ENCODE results near the gene ZBED2.

The ZBED2 gene

DNA sequence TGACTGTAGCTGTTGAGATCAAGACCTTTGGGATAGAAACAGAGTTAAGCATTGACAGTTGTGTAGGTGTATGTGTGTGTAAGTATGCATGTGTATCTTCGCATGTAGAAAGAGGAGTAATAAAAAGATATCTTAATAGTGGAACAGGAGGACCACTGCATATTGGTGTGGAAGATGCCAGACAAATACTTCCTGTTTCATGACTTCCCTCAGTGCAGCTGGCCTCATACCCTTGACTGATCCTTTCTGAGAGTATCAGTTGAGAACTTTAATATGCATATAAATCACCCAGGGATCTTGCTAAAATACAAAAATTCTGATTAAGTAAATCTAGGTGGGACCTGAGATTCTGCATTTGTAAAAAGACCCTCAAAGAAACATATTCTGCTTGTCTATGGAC, 8.5 kb upstream of the ZBED2 start:
- DNase-seq: no peak

DNA sequence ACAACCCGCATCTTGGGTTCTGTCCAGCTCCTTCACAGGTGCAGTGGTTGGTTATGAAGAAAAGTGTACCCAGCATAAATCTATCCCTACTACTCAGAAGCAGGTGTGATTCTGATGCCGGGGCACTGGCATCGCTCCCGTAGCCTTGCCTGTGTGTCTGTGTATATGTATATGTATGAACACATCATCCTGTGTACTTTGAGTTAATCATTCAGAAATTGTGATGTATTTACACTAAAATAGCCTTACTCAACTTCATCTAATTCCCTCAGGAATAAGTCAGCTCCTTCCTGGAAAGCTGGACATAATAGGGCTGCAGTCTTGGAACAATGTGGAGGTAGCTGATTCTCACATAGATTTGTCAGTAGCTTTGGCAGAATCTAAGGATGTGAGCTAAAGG, 6.7 kb upstream of the ZBED2 start:
- no peak for DNase-seq

DNA sequence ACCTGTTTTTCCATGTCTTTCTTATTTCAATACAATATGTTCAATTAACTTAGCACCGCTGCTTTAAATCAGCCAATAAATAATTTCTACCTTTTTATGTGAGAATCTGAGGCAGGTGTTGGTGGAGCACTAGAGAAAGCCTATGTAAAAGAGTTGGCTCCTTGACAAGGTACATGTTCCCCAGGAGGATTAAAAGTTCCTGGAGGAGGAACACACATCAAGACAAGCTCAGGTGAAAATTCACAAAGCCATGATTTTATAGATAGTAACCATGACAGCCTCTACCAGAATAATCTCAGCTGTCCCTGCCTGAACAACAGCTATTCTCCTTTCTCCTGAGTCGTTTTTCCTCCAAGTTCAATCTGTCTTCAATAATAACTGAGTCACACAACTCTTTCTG, 3.4 kb upstream of the ZBED2 start:
- no peak for DNase-seq

DNA sequence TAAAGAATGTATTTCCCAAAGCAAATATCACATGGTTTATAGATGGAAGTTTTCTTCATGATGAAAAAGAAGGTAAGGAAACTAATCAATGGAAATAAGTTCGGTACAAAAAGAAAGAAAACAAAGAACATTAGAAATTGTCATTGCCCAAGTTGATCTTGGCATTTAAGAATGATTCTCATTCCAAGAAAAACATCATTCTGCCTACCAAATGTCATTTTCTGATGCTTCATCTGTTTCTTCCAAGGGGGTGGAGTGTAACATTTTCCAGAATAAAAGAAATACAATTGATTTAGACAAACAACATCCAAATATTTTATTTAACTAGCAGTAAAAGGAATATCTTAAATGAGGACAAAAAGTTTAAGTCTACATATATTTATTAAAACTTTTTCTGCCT, 3.0 kb upstream of the ZBED2 start:
- no peak for DNase-seq

DNA sequence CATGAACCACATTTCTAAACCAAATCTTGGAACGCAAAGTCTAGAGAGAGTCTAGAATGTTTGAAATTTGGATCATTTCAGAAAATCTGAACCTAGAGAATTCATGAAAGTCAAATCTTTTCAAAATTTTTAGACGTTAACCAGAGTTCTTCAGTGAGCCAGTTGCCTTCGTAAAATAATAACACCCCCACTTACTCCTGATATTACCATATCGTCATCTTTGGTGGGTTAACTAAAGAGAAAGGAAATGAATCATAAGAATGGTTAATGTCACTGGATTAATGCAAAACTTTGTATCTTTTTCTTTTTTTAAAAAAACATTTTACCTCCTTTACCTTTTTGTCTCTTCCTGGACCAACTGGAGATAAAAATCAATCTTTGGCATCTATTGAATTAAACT, 1.2 kb upstream of the ZBED2 start:
- DNase-seq: no peak

DNA sequence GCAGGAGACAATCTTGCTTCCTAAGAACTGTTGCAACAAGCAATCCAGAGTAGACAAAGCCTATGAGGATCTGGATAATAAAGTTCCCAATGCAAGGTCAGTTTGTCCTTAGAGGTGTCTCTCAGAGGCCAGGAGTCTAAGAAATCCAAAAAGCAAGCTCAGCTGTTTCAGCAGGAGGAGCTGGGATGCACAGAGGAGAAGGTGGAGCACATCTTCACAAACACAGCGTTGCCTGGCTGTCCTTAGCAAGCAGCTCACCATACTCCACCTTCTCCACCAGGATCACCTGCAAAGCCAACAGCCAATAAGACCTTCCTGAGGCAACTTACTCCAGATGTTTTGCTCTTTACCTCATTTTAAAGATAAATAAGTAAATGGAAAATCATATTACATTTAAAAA, 365 bp downstream of the ZBED2 start:
- no peak for DNase-seq

DNA sequence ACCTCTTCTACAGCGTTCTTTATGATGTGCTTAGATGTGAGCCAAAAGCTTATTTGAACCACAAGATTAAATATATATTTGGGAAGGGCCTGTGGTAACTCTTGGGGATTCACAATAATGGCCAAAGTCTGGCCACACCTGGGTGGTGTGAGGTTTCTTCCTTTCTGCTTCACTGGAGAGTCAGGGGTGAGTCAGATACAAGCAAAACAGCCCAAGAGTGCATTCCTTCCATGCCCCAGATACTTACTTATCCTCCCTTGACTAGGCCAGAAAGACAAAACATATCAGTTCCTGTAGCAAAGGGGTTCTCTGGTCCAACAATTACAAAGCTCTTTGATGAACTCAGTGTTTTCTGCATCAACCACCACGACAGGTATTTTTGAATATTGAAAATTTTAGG, 941 bp downstream of the ZBED2 start:
- no peak for DNase-seq

DNA sequence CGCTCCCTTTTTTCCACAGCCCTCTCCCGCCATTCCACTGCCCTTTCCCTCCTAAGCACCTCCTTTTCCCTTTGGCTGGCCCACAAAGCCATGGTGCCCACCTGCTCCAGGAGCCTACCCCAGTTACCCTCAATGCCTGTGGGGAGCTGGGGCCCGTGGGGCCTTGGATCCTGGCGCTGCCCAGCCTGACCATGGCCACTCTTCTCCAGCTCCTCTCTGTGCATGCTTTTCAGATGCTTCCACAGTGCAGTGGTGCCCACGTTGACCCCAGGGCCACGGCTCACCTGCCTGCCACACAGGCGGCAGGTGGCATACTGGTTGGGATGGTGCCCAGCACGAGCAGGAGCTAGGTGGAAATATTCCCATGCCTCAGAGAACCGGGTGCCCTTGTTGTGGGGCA, 1.5 kb downstream of the ZBED2 start:
- DNase-seq: no peak

DNA sequence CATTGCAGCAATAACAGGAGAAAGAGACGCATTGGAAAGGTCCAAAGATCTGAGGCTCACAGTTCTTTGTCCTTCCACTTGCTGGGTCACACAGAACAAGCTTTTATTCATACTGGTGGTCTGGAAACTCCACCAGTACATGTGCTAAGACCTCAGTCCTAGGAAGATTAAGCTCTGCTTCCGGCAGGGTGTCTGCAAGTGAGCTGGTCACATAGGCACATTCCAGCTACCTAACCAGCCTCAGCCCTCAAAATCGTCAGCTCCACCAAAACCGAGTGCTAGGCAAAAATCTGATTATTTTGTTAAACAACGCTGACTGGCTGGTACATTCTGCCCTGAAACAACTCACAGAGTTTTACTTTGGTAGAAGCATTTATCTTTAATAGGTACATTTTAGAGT, 2.2 kb downstream of the ZBED2 start:
- DNase-seq: no peak

DNA sequence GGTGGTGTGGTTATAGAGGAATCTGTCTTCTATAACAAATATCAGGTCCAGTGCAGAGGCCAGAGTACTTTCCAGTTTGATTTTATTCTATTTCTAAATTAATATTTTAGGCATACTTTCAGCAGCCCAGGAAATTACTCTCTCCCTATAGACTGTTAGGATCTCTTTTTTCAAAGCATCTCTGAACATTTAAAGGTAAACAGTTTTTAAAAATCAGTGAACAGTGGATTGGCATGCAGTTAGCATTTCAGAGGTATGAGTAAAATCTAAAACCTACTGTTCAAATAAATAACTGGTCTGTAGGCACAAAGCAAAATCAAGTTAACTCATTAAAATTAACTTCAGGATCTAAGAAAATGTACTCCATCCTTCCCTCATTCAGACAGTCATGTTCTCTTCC, 3.0 kb downstream of the ZBED2 start:
- no peak for DNase-seq

DNA sequence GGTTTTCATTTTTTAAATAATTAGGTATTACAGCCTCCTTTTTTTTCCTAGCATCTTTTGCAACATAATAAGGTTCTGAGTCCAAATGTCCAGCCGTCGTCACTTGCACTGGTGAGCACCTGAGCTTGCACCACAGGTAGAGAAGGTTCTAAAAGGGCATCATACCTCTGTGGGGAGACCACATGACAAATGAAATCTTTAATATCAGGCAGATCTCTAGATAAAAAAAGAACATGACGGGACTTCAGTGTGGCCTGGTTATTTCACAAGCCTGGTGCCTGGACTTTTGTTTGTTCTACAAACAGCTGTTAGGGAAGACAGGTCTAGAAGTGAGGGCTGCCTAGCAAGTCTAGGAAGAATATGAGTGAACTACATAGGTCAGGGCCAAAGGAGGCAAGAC, 3.6 kb downstream of the ZBED2 start:
- no peak for DNase-seq

DNA sequence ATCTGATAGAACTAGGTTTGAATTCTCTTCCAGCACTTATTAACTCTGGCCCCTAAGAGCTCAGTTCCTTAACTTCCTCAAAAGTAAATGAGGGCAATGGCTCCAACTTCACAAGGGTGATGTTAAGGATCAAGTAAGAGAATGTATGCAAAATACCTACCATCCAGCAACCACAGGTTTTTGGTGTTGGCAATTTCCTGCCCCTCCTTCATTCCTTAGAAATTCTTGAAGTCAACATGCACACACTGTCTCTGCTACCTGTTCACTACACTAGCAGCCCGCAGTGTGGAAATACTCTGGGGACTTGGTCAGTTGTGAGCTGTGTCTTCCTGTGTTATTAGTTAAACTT, 5.0 kb downstream of the ZBED2 start:
- no peak for DNase-seq

DNA sequence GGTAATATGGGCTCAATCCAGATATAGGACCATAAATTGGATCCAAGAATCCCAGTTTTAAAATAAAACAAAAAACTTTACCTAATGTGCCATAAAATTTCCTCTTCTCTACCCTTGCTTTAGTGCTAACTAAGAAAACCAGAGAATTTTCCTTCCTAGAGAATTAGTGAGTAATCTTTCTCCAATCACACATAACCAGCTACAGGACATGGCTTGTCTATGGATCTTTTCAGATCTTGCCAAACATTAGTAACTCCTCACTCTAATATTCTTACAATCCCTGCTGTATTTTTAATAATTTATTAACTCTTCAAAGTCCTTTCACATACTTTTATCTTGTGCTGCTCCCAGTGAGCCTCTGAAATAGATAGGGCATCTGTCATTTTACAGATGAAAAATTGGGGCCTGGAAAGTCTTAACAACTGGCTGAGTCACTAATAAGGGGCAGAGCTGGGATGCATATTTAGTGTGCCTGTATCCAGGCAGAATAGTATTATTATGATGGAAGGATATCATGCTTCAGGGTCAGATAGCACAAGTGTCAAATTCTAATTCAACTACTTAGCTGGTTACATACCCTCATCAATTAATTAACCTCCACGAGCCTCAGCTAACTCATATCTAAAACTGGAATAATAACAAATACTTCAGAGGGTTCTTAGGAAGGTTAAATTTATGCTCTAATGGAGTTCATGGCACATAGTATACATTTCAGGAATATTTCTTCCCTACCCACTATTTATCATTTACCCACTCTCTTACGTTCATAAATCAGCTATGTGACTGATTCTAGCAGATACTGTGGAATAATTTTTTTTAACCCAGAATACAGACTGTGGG, 5.6 kb downstream of the ZBED2 start:
- DNase-seq: no peak

DNA sequence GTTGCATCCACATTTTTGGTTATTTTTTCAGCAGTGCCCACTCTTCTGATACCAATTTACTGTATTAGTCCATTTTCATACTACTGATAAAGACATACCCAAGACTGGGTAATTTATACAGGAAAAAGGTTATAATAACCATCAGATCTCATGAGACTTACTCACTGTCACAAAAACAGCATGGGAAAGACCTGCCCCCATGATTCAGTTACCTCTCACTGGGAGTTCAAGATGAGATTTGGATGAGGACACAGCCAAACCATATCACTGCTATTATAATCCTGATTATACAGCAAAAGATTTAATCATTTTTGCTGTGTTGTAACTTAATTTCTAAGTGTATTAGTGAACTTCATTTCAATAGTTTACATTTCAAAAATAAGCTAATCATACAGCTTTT, 6.6 kb downstream of the ZBED2 start:
- DNase-seq: no peak

DNA sequence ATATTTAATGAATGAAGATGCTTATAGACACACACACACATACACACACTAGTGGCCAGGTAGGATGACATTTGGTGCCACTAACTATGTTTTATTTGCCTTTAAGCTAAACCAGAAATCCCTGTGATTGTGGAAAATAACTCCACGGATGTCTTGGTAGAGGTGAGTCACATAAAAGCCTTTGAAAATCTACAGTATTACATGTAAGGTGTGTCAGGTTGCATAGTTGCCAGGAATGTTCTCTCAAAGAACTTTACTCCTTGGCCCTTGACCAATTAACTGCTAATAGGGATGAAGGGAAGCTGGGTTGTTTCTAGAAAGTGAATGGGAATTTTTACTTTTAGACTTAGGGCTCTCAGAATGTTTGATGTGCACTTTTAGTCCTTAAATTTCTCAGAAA, 9.9 kb downstream of the ZBED2 start:
- no peak for DNase-seq

DNA sequence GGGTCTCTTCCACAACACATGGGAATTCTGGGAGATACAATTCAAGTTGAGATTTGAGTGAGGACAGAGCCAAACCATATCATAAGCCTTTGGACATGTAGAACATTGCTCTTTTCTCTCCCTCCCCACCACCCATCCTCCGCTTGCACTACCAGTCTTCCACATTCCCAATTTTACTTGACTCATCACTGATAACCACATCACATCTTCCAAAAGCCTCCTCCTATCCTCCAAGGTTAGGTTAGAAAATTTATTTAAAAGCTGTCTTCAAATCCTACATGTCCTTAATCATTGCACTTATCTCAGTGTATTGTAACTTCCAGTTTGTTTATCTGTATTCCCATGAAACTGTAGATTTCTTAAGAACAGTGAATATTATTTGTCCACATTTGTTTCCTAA, 10.4 kb downstream of the ZBED2 start:
- DNase-seq: no peak

DNA sequence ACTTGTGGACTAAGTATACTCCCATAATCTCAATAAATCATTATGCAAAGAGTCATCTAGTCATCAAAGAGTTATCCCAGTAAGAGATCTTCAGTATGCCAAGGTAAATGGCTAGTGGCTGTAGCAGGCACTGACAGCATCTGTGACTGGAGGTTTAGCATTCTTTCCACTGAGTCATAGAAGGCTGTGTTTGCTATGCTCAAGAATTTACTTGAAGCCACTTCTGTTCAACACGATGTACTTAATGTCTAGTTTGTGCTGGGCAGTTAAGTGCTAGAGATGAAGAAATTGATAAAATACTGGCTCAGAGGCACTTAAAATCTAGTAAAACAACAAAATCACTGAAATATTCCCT, 13.0 kb downstream of the ZBED2 start:
- no peak for DNase-seq

DNA sequence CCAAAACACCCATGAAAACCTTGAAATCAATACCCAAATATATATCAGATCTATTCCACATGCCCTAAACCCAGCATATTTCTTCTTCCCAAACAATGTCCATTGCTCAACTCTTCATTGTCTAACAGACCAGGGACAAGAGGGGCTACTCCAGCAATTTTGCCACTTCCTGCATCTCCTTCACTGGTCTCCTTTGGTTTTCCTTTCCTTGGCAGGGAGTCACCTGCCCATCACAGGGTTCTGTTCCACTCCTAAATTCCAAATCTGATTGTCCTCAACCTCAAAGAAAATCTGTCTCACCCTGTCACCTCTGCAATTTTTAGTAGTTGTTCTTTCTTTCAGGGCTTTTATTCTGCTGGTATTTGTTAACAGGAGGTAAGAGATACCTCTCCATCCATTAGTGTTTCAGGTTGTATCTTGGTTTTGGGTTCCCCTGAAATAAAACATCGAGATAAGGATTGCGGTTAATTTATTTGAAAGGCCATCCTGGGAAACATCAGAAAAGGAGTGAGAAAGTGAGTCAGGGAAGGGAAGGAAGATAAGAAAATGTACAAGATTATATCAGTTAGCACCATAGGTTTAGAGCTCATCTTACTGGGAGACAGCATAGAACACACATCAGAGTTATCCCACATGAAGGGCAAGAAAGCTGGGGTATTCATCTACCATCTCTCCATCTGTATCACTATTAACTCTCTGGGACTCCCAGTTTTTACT, 13.6 kb downstream of the ZBED2 start:
- DNase-seq: no peak

DNA sequence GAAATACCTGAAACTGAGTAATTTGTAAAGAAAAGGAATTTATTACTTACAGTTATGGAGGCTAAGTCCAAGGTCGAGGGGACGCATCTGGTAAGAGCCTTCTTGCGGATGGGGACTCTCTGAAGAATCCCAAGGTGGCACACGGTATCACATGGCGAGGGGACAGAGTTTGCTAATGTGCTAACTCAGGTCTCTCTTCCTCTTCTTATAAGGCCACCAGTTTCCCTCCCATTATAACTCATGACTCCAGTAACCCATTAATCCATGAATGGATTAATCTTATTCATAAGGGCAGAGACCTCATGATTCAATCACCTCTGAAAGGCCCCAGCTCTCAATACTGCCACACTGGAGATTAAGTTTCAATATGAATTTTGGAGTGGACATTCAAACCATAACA, 15.7 kb downstream of the ZBED2 start:
- no peak for DNase-seq

DNA sequence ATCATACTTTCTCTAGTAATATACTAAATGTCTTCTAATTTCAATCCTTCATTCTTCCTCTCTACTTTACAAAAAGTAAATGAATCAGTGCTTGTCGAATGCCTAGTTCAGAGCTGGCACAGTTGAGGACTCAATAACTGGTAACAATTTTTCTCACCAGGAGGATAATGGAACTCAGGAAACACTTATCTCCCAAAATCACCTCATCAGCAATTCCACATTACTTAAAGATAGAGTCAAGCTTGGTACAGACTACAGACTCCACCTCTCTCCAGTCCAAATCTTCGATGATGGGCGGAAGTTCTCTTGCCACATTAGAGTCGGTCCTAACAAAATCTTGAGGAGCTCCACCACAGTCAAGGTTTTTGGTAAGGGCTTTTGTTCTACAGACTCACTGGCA, 16.3 kb downstream of the ZBED2 start:
- DNase-seq: no peak

DNA sequence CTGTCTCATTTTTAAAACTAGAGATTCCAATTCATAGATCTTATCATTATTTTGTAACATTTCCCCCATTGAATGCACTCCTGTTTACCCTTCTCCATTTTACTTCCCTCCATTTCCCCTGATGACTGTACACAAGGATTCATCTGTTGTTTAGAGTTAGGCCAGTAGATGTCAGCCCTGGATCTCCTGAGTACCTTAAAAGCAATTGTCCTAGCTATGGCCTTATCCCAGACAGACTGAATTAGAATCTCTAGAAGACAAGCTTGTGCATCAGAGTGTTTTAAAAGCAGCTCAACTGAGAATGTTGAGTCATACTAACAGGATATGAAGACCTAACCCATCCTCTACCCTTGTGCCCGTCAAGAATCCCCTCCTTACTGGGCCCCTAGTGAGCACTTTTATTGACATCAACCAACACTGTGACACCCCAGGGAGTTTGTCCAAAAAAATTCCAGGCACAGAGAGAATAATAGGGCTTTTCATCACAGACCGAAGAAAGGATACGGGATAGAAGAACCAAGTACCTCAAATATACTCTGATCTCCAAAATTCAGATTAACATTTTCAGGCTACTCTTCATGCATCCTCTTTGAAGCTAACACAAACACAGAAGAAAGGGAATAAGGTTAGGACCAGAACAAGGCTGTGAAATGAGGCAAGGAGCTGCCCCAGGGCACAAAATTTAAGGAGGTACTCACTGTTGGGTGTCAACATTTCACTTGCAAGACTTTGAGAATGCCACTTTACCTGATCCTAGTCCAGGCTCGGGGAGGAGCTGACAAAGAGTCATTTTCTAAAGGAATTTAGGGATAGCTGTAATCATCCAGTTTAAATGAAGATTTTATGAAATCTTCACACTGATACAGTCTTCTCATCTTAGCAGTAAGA, 17.1 kb downstream of the ZBED2 start:
- DNase-seq: peak; percentile 10

DNA sequence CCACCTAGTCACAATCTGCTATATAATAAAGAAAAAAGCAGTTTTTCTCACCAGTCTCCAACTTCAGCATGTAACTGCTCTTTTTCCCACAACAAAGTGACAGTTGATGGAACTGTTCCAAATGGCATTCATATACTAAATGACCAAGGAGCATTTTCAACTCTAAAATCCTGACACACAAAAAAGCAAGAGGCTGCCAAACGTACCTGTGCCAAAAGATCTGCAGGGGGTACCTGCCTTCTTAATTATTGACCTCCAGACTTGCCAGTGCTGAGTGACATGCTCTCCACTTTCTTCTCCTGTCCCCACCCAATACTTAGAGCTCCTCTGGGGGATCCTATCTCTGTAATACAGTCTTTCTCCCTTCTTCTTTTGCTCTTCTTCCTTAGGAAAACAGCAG, 18.0 kb downstream of the ZBED2 start:
- DNase-seq: no peak

DNA sequence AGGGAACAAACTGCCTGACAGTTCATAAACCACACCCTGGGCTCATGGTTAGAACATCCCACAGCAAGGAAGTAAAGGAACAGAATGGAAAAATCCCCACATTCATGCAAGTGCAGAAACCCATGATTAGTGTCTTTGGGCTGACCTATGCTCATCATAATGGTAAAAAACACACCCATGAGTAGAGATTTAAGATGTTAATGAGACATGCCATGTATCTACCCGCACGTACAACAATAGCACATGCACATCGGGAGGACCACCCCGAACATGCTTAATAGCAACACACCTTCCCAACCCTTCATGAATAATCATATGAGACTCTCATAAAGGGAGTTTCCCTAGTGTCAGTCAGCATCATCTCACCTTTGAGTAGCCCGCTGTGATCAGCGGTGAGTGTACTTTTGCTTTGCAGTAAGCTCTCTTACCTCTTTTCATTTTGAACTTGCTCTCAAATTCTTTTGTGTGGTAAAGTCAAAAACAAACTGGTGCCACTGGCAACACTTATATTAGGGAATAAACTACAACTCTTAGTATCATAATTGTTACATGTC, 23.2 kb downstream of the ZBED2 start:
- DNase-seq: no peak

DNA sequence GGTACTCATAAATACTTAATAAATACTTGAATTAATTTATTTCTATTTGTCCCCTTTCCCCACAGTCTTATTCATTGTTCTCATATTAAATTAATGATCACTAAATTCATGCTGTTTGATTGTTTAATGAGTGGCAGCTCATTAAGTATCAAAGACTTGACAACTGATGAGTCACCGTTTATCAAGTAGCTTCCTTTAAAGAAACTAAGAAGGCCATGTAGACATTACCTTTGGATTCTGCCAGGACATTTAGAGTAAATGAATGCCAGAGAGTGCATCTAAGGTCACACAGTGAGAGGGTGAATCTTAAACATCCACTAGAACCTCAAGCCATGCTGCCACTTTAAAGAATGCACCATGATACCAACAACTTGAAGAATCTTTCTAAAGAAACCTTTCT, 23.9 kb downstream of the ZBED2 start:
- DNase-seq: no peak
